SH-SY5Y (cell line): ENCODE results near the gene XPR1.

Experiments used
- GATA2 ChIP-seq: IDR thresholded peaks from 2 replicates; pipeline ENCODE4 v1.6.1; 2011; ENCODE audit warnings: mild to moderate bottlenecking, low read depth, low read length
- GATA3 ChIP-seq: IDR thresholded peaks from 2 replicates; pipeline ENCODE4 v1.6.1; 2011; ENCODE audit warnings: low read depth, mild to moderate bottlenecking, low read length, moderate library complexity

- TF ChIP-seq GATA2 (no peak), GATA3 (no peak)
These were observed 275.7 kb downstream of the XPR1 start for GRCh38 chr1:180907313-180908055.
